Activated naive CD8-positive, alpha-beta T cell treated with anti-CD3 and anti-CD28 coated beads, Interleukin-2, amount 10 ng/mL, durations not matched to agents 7 days and 5 days (primary cell): ENCODE results near the gene DTX4. TPM values are rescaled to one million over a fixed set of nuclear protein-coding genes. Genes with fewer than 3 reads are reported as not detected.
"Not testable (repeated sequence)": the region's sequence is repeated elsewhere in the genome, so short reads cannot be mapped to it uniquely, and the experiment has no call there.

Experiments
- ATAC-seq: fragments of 150-1000 bp; cut with Tn5 transposase; one replicate; pipeline ENCODE4 v1.10.0; 2021; ENCODE audit warnings: low read depth, moderate library complexity
- POLR2A ChIA-PET: fragments of 350-600 bp; sonication (Branson Sonifier 250); formaldehyde crosslinking; loops from one replicate; lab custom pipeline; 2021; ENCODE audit warnings: antibody characterized with exemption; lab: Charles Lee
- DNase-seq: peaks from one replicate; pipeline ENCODE4 v3.0.0; 2021
- H3K27ac Mint-ChIP-seq: one replicate; pipeline ENCODE4 v1.8.0; 2022; ENCODE audit warnings: mild to moderate bottlenecking, mixed read lengths
- H3K27me3 Mint-ChIP-seq: one replicate; pipeline ENCODE4 v1.8.0; 2022; ENCODE audit warnings: mild to moderate bottlenecking, moderate library complexity, mixed read lengths
- H3K36me3 Mint-ChIP-seq: one replicate; pipeline ENCODE4 v1.8.0; 2021; ENCODE audit warnings: mild to moderate bottlenecking, mixed read lengths
- H3K4me1 Mint-ChIP-seq: one replicate; pipeline ENCODE4 v1.8.0; 2021; ENCODE audit warnings: mixed read lengths
- H3K4me3 Mint-ChIP-seq: one replicate; pipeline ENCODE4 v1.8.0; 2022; ENCODE audit warnings: mild to moderate bottlenecking, moderate library complexity, mixed read lengths
- H3K9me3 Mint-ChIP-seq: one replicate; pipeline ENCODE4 v1.8.0; 2021; ENCODE audit warnings: mixed read lengths
- total RNA-seq, 2 experiments: library from RNA; stranded (reverse); gene quantifications; one replicate each; pipeline ENCODE4 v1.2.3, GENCODE V29; 2021

The DTX4 gene
- total RNA-seq, result under 1 TPM; 0.47 to 0.94 TPM

- Mint-ChIP-seq H3K9me3 (no peaks in the 10 kb centered on the region), H3K27me3 (peaks cover 38% of the 10 kb centered on the region), H3K4me3 (peak within 1 kb of the TSS; percentile 72), H3K4me1 (peaks cover 6% of the 10 kb centered on the region), H3K27ac (no peak within 1 kb of the TSS), H3K36me3 (no peaks in the 10 kb centered on the region)
- ATAC-seq (peak; percentile 84), DNase-seq (peak; percentile 87)
- POLR2A ChIA-PET, result interaction anchor here (0.9 to 1.5 kb wide), 3 partner anchors 27 to 65 kb away, joined by 4 to 5 read pairs (median 5); partner anchors contain the start of genes FAM111A and FAM111B
Observed at GRCh38 chr11:59171508-59172322, at the start of gene DTX4. Gene DTX4 (plus strand): TSS chr11:59172132. CDS start chr11:59172596, 464 bp downstream.

- H3K4me3 Mint-ChIP-seq, result peak overlapping the region; percentile 83
- POLR2A ChIA-PET, result interaction anchor here (0.6 to 2.7 kb wide), 3 partner anchors 9 to 29 kb away, joined by 3 to 16 read pairs (median 8); partner anchors contain the start of gene FAM111B
- no peaks in the 10 kb centered on the region for H3K27me3 Mint-ChIP-seq
- H3K4me1 Mint-ChIP-seq, result peaks cover 16% of the 10 kb centered on the region
- ATAC-seq (peak; percentile 98), DNase-seq (peak; percentile 91)
- peaks cover 6% of the 10 kb centered on the region for H3K9me3 Mint-ChIP-seq
- peak overlapping the region; percentile 88 for H3K27ac Mint-ChIP-seq
- H3K36me3 Mint-ChIP-seq, result peaks cover 37% of the 10 kb centered on the region
Observed at GRCh38 chr11:59135648-59136461, 36.1 kb upstream of the DTX4 start.

- H3K27ac Mint-ChIP-seq, DNase-seq, H3K9me3 Mint-ChIP-seq, H3K4me3 Mint-ChIP-seq, ATAC-seq, H3K27me3 Mint-ChIP-seq: not testable (repeated sequence)
- Mint-ChIP-seq H3K4me1 (peaks cover 22% of the 10 kb centered on the region), H3K36me3 (peaks cover 30% of the 10 kb centered on the region)
- POLR2A ChIA-PET, result interaction anchor here (1.6 to 2.7 kb wide), 2 partner anchors 8 to 30 kb away, joined by 8 to 16 read pairs; partner anchors contain the start of gene FAM111B
Observed at GRCh38 chr11:59136551-59136950, 35.4 kb upstream of the DTX4 start.

DNA sequence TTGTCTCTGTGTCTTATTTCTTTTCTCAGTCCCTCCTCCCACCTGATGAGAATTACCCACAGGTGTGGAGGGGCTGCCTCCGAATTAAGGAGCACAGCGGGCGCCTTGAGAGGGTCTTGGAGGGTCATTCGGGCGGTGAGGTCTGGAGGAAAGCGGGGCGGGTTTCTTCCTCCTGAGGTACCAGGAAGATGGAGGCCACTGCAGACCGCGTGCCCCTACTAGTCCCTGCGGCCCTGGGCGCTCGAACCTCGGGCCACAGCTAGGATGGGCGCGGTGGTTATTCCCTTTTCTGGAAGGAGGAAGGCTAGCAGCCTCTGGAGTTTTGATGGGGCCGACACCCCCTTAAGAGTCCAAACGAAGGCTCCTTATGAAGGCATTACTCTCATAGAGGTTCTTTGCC lies 34.7 kb upstream of the DTX4 start:
- no peak overlapping the region for H3K27ac Mint-ChIP-seq
- H3K36me3 Mint-ChIP-seq, result peaks cover 24% of the 10 kb centered on the region
- POLR2A ChIA-PET, result no interaction called here
- H3K27me3 Mint-ChIP-seq, result no peaks in the 10 kb centered on the region
- ATAC-seq (no peak), DNase-seq (no peak)
- H3K9me3 Mint-ChIP-seq, result peaks cover 3% of the 10 kb centered on the region
- no peak overlapping the region for H3K4me3 Mint-ChIP-seq
- H3K4me1 Mint-ChIP-seq, result peaks cover 26% of the 10 kb centered on the region

- Mint-ChIP-seq H3K9me3 (no peaks in the 10 kb centered on the region), H3K4me3 (no peak overlapping the region), H3K27ac (no peak overlapping the region), H3K27me3 (no peaks in the 10 kb centered on the region), H3K36me3 (peaks cover 9% of the 10 kb centered on the region), H3K4me1 (peaks cover 28% of the 10 kb centered on the region)
- DNase-seq, result no peak
- no peak for ATAC-seq
- POLR2A ChIA-PET, result no interaction called here
Observed at GRCh38 chr11:59138643-59139042, 33.3 kb upstream of the DTX4 start.

DNA sequence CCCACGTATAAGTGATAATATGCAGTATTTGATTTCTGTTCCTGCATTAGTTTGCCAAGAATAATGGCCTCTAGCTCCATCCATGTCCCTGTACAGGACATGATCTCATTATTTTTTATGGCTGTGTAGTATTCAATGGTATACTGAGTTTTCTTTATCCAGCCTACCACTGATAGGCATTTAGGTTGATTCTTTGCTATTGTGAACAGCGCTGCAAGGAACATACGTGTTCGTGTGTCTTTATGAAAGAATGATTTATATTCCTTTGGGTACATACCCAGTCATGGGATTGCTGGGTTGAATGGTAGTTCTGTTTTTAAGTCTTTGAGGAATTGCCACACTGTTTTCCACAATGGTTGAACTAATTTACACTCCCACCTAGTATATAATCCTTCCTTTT lies 30.7 kb upstream of the DTX4 start:
- H3K9me3 Mint-ChIP-seq, result no peaks in the 10 kb centered on the region
- H3K27me3 Mint-ChIP-seq, result no peaks in the 10 kb centered on the region
- DNase-seq (no peak), ATAC-seq (no peak)
- no peak overlapping the region for H3K27ac Mint-ChIP-seq
- peaks cover 9% of the 10 kb centered on the region for H3K36me3 Mint-ChIP-seq
- peaks cover 22% of the 10 kb centered on the region for H3K4me1 Mint-ChIP-seq
- H3K4me3 Mint-ChIP-seq, result peak overlapping the region; percentile 92
- POLR2A ChIA-PET, result interaction anchor here (0.6 to 6.4 kb wide), 2 partner anchors 21 to 34 kb away, joined by 4 to 49 read pairs; partner anchors contain the start of gene FAM111B

GRCh38 chr11:59141673-59142460 lies 30.1 kb upstream of the DTX4 start:
- DNase-seq (no peak), ATAC-seq (no peak)
- peak overlapping the region; percentile 92 for H3K4me3 Mint-ChIP-seq
- peaks cover 13% of the 10 kb centered on the region for H3K36me3 Mint-ChIP-seq
- H3K27ac Mint-ChIP-seq, result peak overlapping the region; percentile 93
- no peaks in the 10 kb centered on the region for H3K9me3 Mint-ChIP-seq
- POLR2A ChIA-PET, result interaction anchor here (0.6 to 6.4 kb wide), 7 partner anchors 9 to 614 kb away, joined by 3 to 49 read pairs (median 4); partner anchors contain the start of genes DTX4 and FAM111B
- H3K4me1 Mint-ChIP-seq, result peaks cover 26% of the 10 kb centered on the region
- H3K27me3 Mint-ChIP-seq, result no peaks in the 10 kb centered on the region

GRCh38 chr11:59142530-59143507 lies 29.1 kb upstream of the DTX4 start, which contains the start of gene FAM111A:
Gene FAM111A (plus strand): TSS chr11:59142856. CDS start chr11:59148873, 6,017 bp downstream.
- peak; percentile 86 for DNase-seq
- ATAC-seq, result peak; percentile 89
- H3K4me3 Mint-ChIP-seq, result peak within 1 kb of the TSS; percentile 92
- no peaks in the 10 kb centered on the region for H3K9me3 Mint-ChIP-seq
- POLR2A ChIA-PET, result interaction anchor here (0.6 to 6.4 kb wide), 7 partner anchors 8 to 613 kb away, joined by 3 to 49 read pairs (median 3); partner anchors contain the start of genes DTX4 and FAM111B
- H3K27me3 Mint-ChIP-seq, result no peaks in the 10 kb centered on the region
- H3K36me3 Mint-ChIP-seq, result peaks cover 19% of the 10 kb centered on the region
- peak within 1 kb of the TSS; percentile 93 for H3K27ac Mint-ChIP-seq
- peaks cover 34% of the 10 kb centered on the region for H3K4me1 Mint-ChIP-seq

GRCh38 chr11:59144096-59144495 lies 27.8 kb upstream of the DTX4 start:
- Mint-ChIP-seq H3K27ac (peak overlapping the region; percentile 93), H3K27me3 (no peaks in the 10 kb centered on the region), H3K9me3 (no peaks in the 10 kb centered on the region), H3K4me1 (peaks cover 46% of the 10 kb centered on the region), H3K36me3 (peaks cover 30% of the 10 kb centered on the region), H3K4me3 (peak overlapping the region; percentile 92)
- ATAC-seq (no peak), DNase-seq (no peak)
- POLR2A ChIA-PET, result interaction anchor here (0.9 to 6.4 kb wide), 9 partner anchors 8 to 1351 kb away, joined by 3 to 49 read pairs (median 6); partner anchors contain the start of genes DTX4, FAM111B and LPXN

DNA sequence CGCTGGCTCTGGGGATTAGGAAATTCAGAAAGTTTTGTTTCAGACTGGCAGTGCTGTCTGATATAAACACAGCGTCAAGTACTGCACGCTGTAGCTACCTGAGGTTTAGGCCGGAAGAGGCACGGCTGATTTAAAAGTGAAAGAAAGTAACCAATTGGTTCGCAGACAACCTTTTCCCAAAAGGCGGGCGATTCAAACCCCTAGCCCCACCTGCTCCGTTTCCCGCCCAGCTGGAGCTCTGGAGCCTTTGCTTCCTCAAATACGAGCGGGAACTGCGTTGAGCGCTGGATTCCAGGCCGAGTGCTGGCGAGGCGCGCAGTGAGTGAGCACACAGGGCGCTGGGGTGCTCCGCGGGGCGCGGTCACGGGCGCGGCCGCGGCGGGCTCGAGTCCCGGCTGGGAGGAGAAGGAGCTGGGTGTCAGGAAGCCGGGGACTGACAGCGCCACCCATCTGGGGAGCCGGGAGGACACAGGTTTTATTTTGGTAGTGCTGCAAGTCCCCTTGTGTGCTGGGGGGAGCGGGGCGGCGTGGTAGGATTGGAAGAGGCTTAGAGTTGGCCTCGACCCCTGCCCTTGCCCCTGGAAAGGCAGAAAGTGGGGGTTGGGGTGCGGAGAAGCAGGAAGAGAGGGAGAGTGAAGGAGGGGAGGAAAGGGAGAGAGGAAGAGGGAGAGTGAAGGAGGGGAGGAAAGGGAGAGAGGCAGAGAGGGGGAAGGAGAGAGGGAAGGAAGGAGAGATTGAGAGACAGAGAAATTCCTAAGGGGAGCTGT lies 27.2 kb upstream of the DTX4 start:
- Mint-ChIP-seq H3K4me3 (peak overlapping the region; percentile 92), H3K27me3 (no peaks in the 10 kb centered on the region), H3K4me1 (peaks cover 50% of the 10 kb centered on the region), H3K9me3 (no peaks in the 10 kb centered on the region), H3K36me3 (peaks cover 33% of the 10 kb centered on the region), H3K27ac (peak overlapping the region; percentile 93)
- POLR2A ChIA-PET, result interaction anchor here (0.9 to 6.4 kb wide), 9 partner anchors 9 to 569 kb away, joined by 3 to 49 read pairs (median 6); partner anchors contain the start of genes DTX4, FAM111B and LPXN
- ATAC-seq (peak; percentile 54), DNase-seq (peak; percentile 82)

- H3K36me3 Mint-ChIP-seq, result peaks cover 37% of the 10 kb centered on the region
- no peak for ATAC-seq
- no peaks in the 10 kb centered on the region for H3K27me3 Mint-ChIP-seq
- peak overlapping the region; percentile 93 for H3K27ac Mint-ChIP-seq
- H3K9me3 Mint-ChIP-seq, result no peaks in the 10 kb centered on the region
- DNase-seq, result no peak
- peaks cover 54% of the 10 kb centered on the region for H3K4me1 Mint-ChIP-seq
- peak overlapping the region; percentile 92 for H3K4me3 Mint-ChIP-seq
- POLR2A ChIA-PET, result interaction anchor here (0.9 to 6.4 kb wide), 5 partner anchors 9 to 568 kb away, joined by 4 to 49 read pairs (median 5); partner anchors contain the start of genes DTX4 and FAM111B
Observed at GRCh38 chr11:59145534-59145933, 26.4 kb upstream of the DTX4 start.
